HepG2 (cell line): ENCODE measurements around the gene RAB6A. TPM values are rescaled to one million over a fixed set of nuclear protein-coding genes. Genes with fewer than 3 reads are reported as not detected.

ENCODE experiments used
- CEBPB ChIP-seq: IDR thresholded peaks from 2 replicates; pipeline ENCODE4 v1.6.1; 2011; ENCODE audit warnings: low read depth, low read length, improper control_type of control experiment, borderline replicate concordance
- FOXA1 ChIP-seq, 2 experiments: fragments of 450-650 bp in 1 of 2; sonication (generic) in 1 of 2; formaldehyde crosslinking in 1 of 2; IDR thresholded peaks; 2 replicates each; pipeline versions ENCODE4 v1.4.0 to v1.6.1; 2016 to 2020; ENCODE audit warnings: missing genetic modification reagents in 1 of 2
- FOXA3 ChIP-seq: IDR thresholded peaks from 2 replicates; pipeline ENCODE4 v1.6.1; 2016; ENCODE audit warnings: missing genetic modification reagents, missing compliant biosample characterization
- NFIB ChIP-seq: sonication (generic); formaldehyde crosslinking; IDR thresholded peaks from 2 replicates; pipeline ENCODE4 v1.9.0; 2021; ENCODE audit warnings: missing genetic modification reagents, mild to moderate bottlenecking, borderline replicate concordance
- NR2C2 ChIP-seq: sonication (generic); formaldehyde crosslinking; IDR thresholded peaks from 2 replicates; pipeline ENCODE4 v1.4.0; 2020; ENCODE audit warnings: missing genetic modification reagents, mild to moderate bottlenecking, moderate library complexity, borderline replicate concordance
- PATZ1 ChIP-seq: sonication (generic); formaldehyde crosslinking; IDR thresholded peaks from 2 replicates; pipeline ENCODE4 v1.4.0; 2020; ENCODE audit warnings: missing genetic modification reagents
- SMARCE1 ChIP-seq: fragments of 450-650 bp; IDR thresholded peaks from 2 replicates; pipeline ENCODE4 v1.6.1; 2017; ENCODE audit warnings: borderline replicate concordance
- TMF1 ChIP-seq: sonication (generic); formaldehyde crosslinking; IDR thresholded peaks from 2 replicates; pipeline ENCODE4 v1.8.1; 2022; ENCODE audit warnings: low read depth, missing genetic modification reagents
- ZBTB38 ChIP-seq: sonication (generic); formaldehyde crosslinking; IDR thresholded peaks from 2 replicates; pipeline ENCODE4 v1.5.1; 2020; ENCODE audit warnings: mild to moderate bottlenecking, missing genetic modification reagents
- ZFP91 ChIP-seq: sonication (generic); formaldehyde crosslinking; IDR thresholded peaks from 2 replicates; pipeline ENCODE4 v1.9.0; 2022; ENCODE audit warnings: missing genetic modification reagents, mild to moderate bottlenecking, borderline replicate concordance
- ZNF10 ChIP-seq: sonication (generic); formaldehyde crosslinking; IDR thresholded peaks from 2 replicates; pipeline ENCODE4 v1.4.0; 2020; ENCODE audit warnings: mild to moderate bottlenecking, low read depth, missing genetic modification reagents, borderline replicate concordance
- ZNF142 ChIP-seq: sonication (generic); formaldehyde crosslinking; IDR thresholded peaks from 2 replicates; pipeline ENCODE4 v1.4.0; 2020; ENCODE audit warnings: missing genetic modification reagents
- ZNF333 ChIP-seq: sonication (generic); formaldehyde crosslinking; IDR thresholded peaks from 2 replicates; pipeline ENCODE4 v1.4.0; 2020; ENCODE audit warnings: mild to moderate bottlenecking, missing genetic modification reagents, borderline replicate concordance
- ZNF556 ChIP-seq: sonication (generic); formaldehyde crosslinking; IDR thresholded peaks from 2 replicates; pipeline ENCODE4 v1.4.0; 2020; ENCODE audit warnings: mild to moderate bottlenecking, missing genetic modification reagents, borderline replicate concordance
- ZNF558 ChIP-seq: sonication (generic); formaldehyde crosslinking; IDR thresholded peaks from 2 replicates; pipeline ENCODE4 v1.9.0; 2022; ENCODE audit warnings: mild to moderate bottlenecking, missing genetic modification reagents, borderline replicate concordance
- ZNF850 ChIP-seq: sonication (generic); formaldehyde crosslinking; conservative IDR thresholded peaks from 2 replicates; pipeline ENCODE4 v1.9.0; 2021; ENCODE audit warnings: mild to moderate bottlenecking, missing genetic modification reagents
- polyA plus RNA-seq, 8 experiments: library from polyadenylated mRNA; depleted of rRNA in 3 of 8; stranded (reverse) in 7 of 8; unstranded in 1 of 8; fragments of >200 nt; fragmentation: Illumina TruSeq in 4 of 8; extraction: Trizol in 4 of 8; gene quantifications; 2 replicates each; pipeline versions ENCODE4 v1.2.1 to v1.2.3, GENCODE V29; 2011 to 2016; ENCODE audit warnings: low read depth in 4 of 8, missing spikeins in 1 of 8, mixed read lengths in 1 of 8; ENCODE audit not compliant: insufficient read depth in 1 of 8
- total RNA-seq, 5 experiments: library from RNA; depleted of rRNA; stranded (reverse); fragments of >200 nt; fragmentation: Illumina TruSeq; extraction: Trizol; gene quantifications; 2 replicates each; pipeline ENCODE4 v1.2.3, GENCODE V29; 2016; ENCODE audit warnings: low read depth in 1 of 5

Gene RAB6A
- total and polyA plus RNA-seq, 2 of the 13 experiments (the other 11 are each of a cell fraction or from before 2014, with no cell fraction given) = 74.3 to 121 TPM

- TF ChIP-seq ZNF558 (CRISPR knock-in tag) (no peak; the same call in 1 of the 2 replicates), ZNF142 (CRISPR knock-in tag) (no peak; the same call in none of the 2 replicates), PATZ1 (CRISPR knock-in tag) (no peak; the same call in 1 of the 2 replicates), TMF1 (CRISPR knock-in tag) (no peak), FOXA1 (IDR thresholded peaks at IDR 0.05) (no peak), FOXA1 (CRISPR knock-in tag; IDR thresholded peaks at IDR 0.05) (no peak), ZNF556 (no peak), ZBTB38 (CRISPR knock-in tag) (no peak), SMARCE1 (no peak), FOXA3 (CRISPR knock-in tag) (no peak), ZNF850 (no peak), NR2C2 (peak; percentile 73; the same call in 1 of the 2 replicates), CEBPB (peak; percentile 67; the same call in 1 of the 2 replicates), NFIB (CRISPR knock-in tag) (no peak), ZFP91 (CRISPR knock-in tag) (peak; percentile 74; the same call in 1 of the 2 replicates), ZNF333 (CRISPR knock-in tag) (no peak), ZNF10 (CRISPR knock-in tag) (no peak)
These were observed at the start of gene RAB6A (continued) for GRCh38 chr11:73760679-73761402.
